IMR-90 (cell line): ENCODE measurements around the gene SAMD9. TPM values are rescaled to one million over a fixed set of nuclear protein-coding genes. Genes with fewer than 3 reads are reported as not detected.

Experiments used
- ATAC-seq: fragments of 200-7000 bp; cut with Tn5 transposase; 2 replicates; pipeline ENCODE4 v1.9.1; 2020; ENCODE audit warnings: low read depth, mild to moderate bottlenecking, moderate library complexity
- BruUV-seq: library from RNA; stranded (reverse); fragments of 400-500 nt; replicated peaks from 2 replicates; lab custom pipeline; 2021; lab: Mats Ljungman, UMichigan
- CTCF ChIA-PET: fragments of 300-600 bp; formaldehyde crosslinking; extraction: SDS; loops from one replicate; lab custom pipeline; 2021; ENCODE audit warnings: antibody characterized with exemption; lab: Yijun Ruan, JAX
- POLR2A ChIA-PET: fragments of 300-600 bp; sonication (Branson Sonifier 250); formaldehyde crosslinking; loops from one replicate; lab custom pipeline; 2022; ENCODE audit warnings: antibody characterized with exemption; ENCODE audit not compliant: unreplicated experiment; lab: Charles Lee
- DNase-seq: peaks from one replicate; pipeline ENCODE4 v3.0.0; 2013
- H2AFZ ChIP-seq: replicated peaks from 2 replicates; pipeline ENCODE3; 2013; ENCODE audit warnings: low read length, mild to moderate bottlenecking; ENCODE audit not compliant: poor library complexity
- H2AK5ac ChIP-seq: 2 replicates; pipeline ENCODE4 v1.6.1; 2013; ENCODE audit warnings: low read depth, low read length, inconsistent platforms
- H2AK9ac ChIP-seq: replicated peaks from 2 replicates; pipeline ENCODE3; 2013; ENCODE audit warnings: mild to moderate bottlenecking, low read depth, low read length, moderate library complexity; ENCODE audit not compliant: poor library complexity
- H2BK120ac ChIP-seq: 2 replicates; pipeline ENCODE4 v1.6.1; 2013; ENCODE audit warnings: low read depth, low read length, inconsistent platforms
- H2BK15ac ChIP-seq: 3 replicates; pipeline ENCODE4 v1.6.1; 2013; ENCODE audit warnings: low read depth, low read length, inconsistent platforms
- H2BK20ac ChIP-seq: 2 replicates; pipeline ENCODE4 v1.6.1; 2013; ENCODE audit warnings: low read depth, mild to moderate bottlenecking, inconsistent platforms, low read length, moderate library complexity
- H2BK5ac ChIP-seq: 2 replicates; pipeline ENCODE4 v1.6.1; 2013; ENCODE audit warnings: mild to moderate bottlenecking, low read depth, low read length, inconsistent platforms; ENCODE audit not compliant: poor library complexity, severe bottlenecking
- H3K14ac ChIP-seq: replicated peaks from 2 replicates; pipeline ENCODE4 v1.6.1; 2013; ENCODE audit warnings: low read depth, low read length, inconsistent platforms
- H3K18ac ChIP-seq: 2 replicates; pipeline ENCODE4 v1.6.1; 2013; ENCODE audit warnings: low read depth, low read length, control low read depth
- H3K23ac ChIP-seq: 2 replicates; pipeline ENCODE4 v1.6.1; 2013; ENCODE audit warnings: low read depth, low read length, inconsistent platforms
- H3K27ac ChIP-seq: 2 replicates; pipeline ENCODE4 v1.5.1; 2013; ENCODE audit warnings: mild to moderate bottlenecking, control low read depth, low read length; ENCODE audit not compliant: insufficient read depth
- H3K27me3 ChIP-seq: 2 replicates; pipeline ENCODE4 v1.6.1; 2013; ENCODE audit warnings: low read length; ENCODE audit not compliant: control insufficient read depth, insufficient read depth
- H3K36me3 ChIP-seq: 2 replicates; pipeline ENCODE4 v1.6.1; 2013; ENCODE audit warnings: low read length, mixed read lengths; ENCODE audit not compliant: control insufficient read depth, insufficient read depth
- H3K4ac ChIP-seq: 2 replicates; pipeline ENCODE4 v1.6.1; 2013; ENCODE audit warnings: low read depth, low read length, inconsistent platforms
- H3K4me1 ChIP-seq: 2 replicates; pipeline ENCODE4 v1.6.1; 2013; ENCODE audit warnings: low read length, mixed read lengths; ENCODE audit not compliant: control insufficient read depth, insufficient read depth
- H3K4me2 ChIP-seq: 2 replicates; pipeline ENCODE4 v1.6.1; 2013; ENCODE audit warnings: low read depth, mild to moderate bottlenecking, control low read depth, low read length, moderate library complexity
- H3K4me3 ChIP-seq: 2 replicates; pipeline ENCODE4 v1.5.1; 2013; ENCODE audit warnings: low read depth, mild to moderate bottlenecking, control low read depth, low read length, moderate library complexity; ENCODE audit not compliant: insufficient read depth
- H3K56ac ChIP-seq: 2 replicates; pipeline ENCODE4 v1.6.1; 2013; ENCODE audit warnings: low read length, inconsistent platforms; ENCODE audit not compliant: insufficient read depth; ENCODE audit errors: extremely low read depth
- H3K79me1 ChIP-seq, 2 experiments: 2 replicates each; pipeline ENCODE4 v1.6.1; 2013; ENCODE audit warnings: low read length in 2 of 2, inconsistent platforms in 1 of 2, low read depth in 1 of 2
- H3K9ac ChIP-seq: 2 replicates; pipeline ENCODE4 v1.6.1; 2013; ENCODE audit warnings: low read depth, low read length, control low read depth
- H3K9me1 ChIP-seq: 2 replicates; pipeline ENCODE4 v1.6.1; 2013; ENCODE audit warnings: low read length, inconsistent platforms; ENCODE audit not compliant: insufficient read depth
- H3K9me3 ChIP-seq: 2 replicates; pipeline ENCODE4 v1.6.1; 2013; ENCODE audit warnings: low read length; ENCODE audit not compliant: control insufficient read depth, insufficient read depth
- H4K20me1 ChIP-seq: 2 replicates; pipeline ENCODE4 v1.6.1; 2013; ENCODE audit warnings: low read length, inconsistent platforms; ENCODE audit not compliant: insufficient read depth
- H4K5ac ChIP-seq: 2 replicates; pipeline ENCODE4 v1.6.1; 2013; ENCODE audit warnings: mild to moderate bottlenecking, low read depth, low read length, control low read depth
- H4K8ac ChIP-seq, 2 experiments: 2 replicates each; pipeline ENCODE4 v1.6.1; 2013; ENCODE audit warnings: low read depth in 2 of 2, low read length in 2 of 2, control low read depth in 1 of 2, inconsistent platforms in 1 of 2
- H4K91ac ChIP-seq: 2 replicates; pipeline ENCODE4 v1.6.1; 2013; ENCODE audit warnings: low read depth, low read length, inconsistent platforms; ENCODE audit not compliant: insufficient read depth
- BHLHE40 ChIP-seq: fragments of 150-350 bp; IDR thresholded peaks from 2 replicates; pipeline ENCODE4 v1.6.1; 2016; ENCODE audit warnings: mild to moderate bottlenecking, low read depth, low read length
- MAFK ChIP-seq: IDR thresholded peaks from 2 replicates; pipeline ENCODE4 v1.6.1; 2012; ENCODE audit warnings: low read depth, low read length, improper control_type of control experiment
- MAZ ChIP-seq: IDR thresholded peaks from 2 replicates; pipeline ENCODE4 v1.6.1; 2012; ENCODE audit warnings: low read depth, mild to moderate bottlenecking, low read length, improper control_type of control experiment, moderate library complexity, borderline replicate concordance
- NFE2L2 ChIP-seq: fragments of 150-350 bp; IDR thresholded peaks from 2 replicates; pipeline ENCODE4 v1.6.1; 2016; ENCODE audit warnings: low read depth, mild to moderate bottlenecking, low read length
- POLR2A ChIP-seq: IDR thresholded peaks from 2 replicates; pipeline ENCODE4 v1.6.1; 2012; ENCODE audit warnings: mild to moderate bottlenecking, low read depth, low read length
- RCOR1 ChIP-seq: IDR thresholded peaks from 2 replicates; pipeline ENCODE4 v1.6.1; 2012; ENCODE audit warnings: mild to moderate bottlenecking, low read length, improper control_type of control experiment; ENCODE audit not compliant: insufficient replicate concordance
- RFX5 ChIP-seq: IDR thresholded peaks from 2 replicates; pipeline ENCODE4 v1.8.0; 2012; ENCODE audit warnings: low read depth, mild to moderate bottlenecking, low read length, moderate library complexity
- SMC3 ChIP-seq: fragments of 150-350 bp; IDR thresholded peaks from 2 replicates; pipeline ENCODE4 v1.6.1; 2016; ENCODE audit warnings: low read depth, mild to moderate bottlenecking, antibody characterized with exemption, low read length, moderate library complexity
- WGBS, 2 experiments: methylation state at CpG; one replicate each; pipeline versions ENCODE4 v1.1.5 to v1.1.7; 2013; ENCODE audit warnings: missing lambda C conversion rate in 2 of 2; ENCODE audit not compliant: insufficient read length in 1 of 2; ENCODE audit errors: extremely low coverage in 2 of 2; 5-methylcytosine and 5-hydroxymethylcytosine counted together
- dilution Hi-C: fragments of 300-500 bp; cut with HindIII; formaldehyde crosslinking; loops from one replicate; pipeline ENCODE4 v1.14.3; 2018; ENCODE audit warnings: low sequenced_read_pairs; ENCODE audit not compliant: unreplicated experiment
- in situ Hi-C: fragments of 300-500 bp; cut with MboI; formaldehyde crosslinking; loops from 3 replicates; pipeline ENCODE4 v1.14.3; 2019; ENCODE audit warnings: low sequenced_read_pairs, inconsistent platforms, mixed read lengths
- intact Hi-C: fragments of 100-400 bp; cut with micrococcal nuclease; formaldehyde crosslinking; loops from 2 replicates; pipeline ENCODE4 v1.10.0; 2022
- polyA plus RNA-seq, 3 experiments: library from polyadenylated mRNA; depleted of rRNA; stranded (reverse); fragments of >200 nt; gene quantifications; 2 replicates each; pipeline ENCODE4 v1.2.3, GENCODE V29; 2012; ENCODE audit warnings: low replicate concordance in 1 of 3
- total RNA-seq: library from RNA; depleted of rRNA; stranded (reverse); fragments of >200 nt; gene quantifications from 2 replicates; pipeline ENCODE4 v1.2.3, GENCODE V29; 2012
- TF ChIP-seq, protein P1 (sequence below): fragments of 150-350 bp; IDR thresholded peaks from 2 replicates; pipeline ENCODE4 v1.6.1; 2016; ENCODE audit warnings: low read depth, mild to moderate bottlenecking, low read length, moderate library complexity, borderline replicate concordance

The SAMD9 gene
- total and polyA plus RNA-seq, 2 of the 4 experiments (the other 2 are of a cell fraction): 1.9 to 9.5 TPM

DNA sequence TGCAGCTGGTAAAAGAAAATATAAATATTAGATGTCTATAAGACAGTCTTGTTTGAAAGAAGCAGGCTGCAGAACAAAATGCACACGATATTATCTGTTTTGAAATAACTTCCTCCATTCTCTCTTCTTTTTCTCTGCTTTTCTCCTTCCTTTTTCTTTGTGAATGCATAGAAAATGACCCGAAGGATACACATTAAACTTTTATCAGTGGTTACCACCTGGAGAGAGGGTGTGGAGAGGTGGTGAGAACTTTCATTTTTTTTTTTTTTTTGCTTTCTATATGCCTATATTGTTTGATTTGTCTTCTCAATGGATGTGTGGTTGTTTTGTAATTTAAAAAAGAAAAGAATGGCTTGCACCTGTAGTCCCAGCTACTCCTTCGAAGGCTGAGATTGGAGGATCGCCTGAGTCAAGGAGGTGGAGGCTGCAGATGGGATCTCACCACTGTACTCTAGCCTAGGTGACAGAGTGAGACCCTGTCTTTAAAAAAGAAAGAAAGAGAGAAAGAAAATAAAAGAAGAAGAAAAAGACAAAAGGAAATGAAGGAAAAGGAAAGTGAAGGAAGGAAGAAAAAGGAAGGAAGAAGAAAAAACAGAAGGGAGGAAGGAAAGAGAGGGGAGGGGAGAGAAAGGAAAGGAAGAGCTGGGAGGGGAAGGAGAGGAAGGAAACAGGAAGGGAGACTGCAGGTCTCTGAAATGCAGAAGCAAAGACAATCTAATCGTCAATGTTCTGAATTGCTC lies 64.4 kb downstream of the SAMD9 start:
- H4K5ac ChIP-seq: no peak overlapping the region
- H2BK5ac ChIP-seq: peak overlapping the region; percentile 30
- H3K27ac ChIP-seq: no peak overlapping the region
- peak overlapping the region; percentile 25; the same call in 1 of the 2 replicates for H3K14ac ChIP-seq
- peak overlapping the region; percentile 63; the same call in 1 of the 3 replicates for H2BK15ac ChIP-seq
- WGBS, 2 experiments: 93% methylated on average over 3 of the region's 5 CpGs; no CpG with 5 or more reads in 1 of the 2 experiments
- dilution Hi-C loops (no loop called here), in situ Hi-C loops (loop anchor here (5.0 kb wide), 3 partner anchors 221 to 431 kb away; no protein-coding TSS in a partner anchor), intact Hi-C loops (loop anchor here (2.0 to 10.0 kb wide), 2 partner anchors 41 to 149 kb away; no protein-coding TSS in a partner anchor)
- H3K9me1 ChIP-seq: peaks cover 2% of the 10 kb centered on the region; the same call in 1 of the 2 replicates
- no peaks in the 10 kb centered on the region; the same call in 1 of the 2 replicates for H3K27me3 ChIP-seq
- H4K8ac ChIP-seq: peak overlapping the region in 1 of 2 experiments; percentile 61; a peak in 1 of 4 replicates
- H3K9ac ChIP-seq: no peak overlapping the region
- H3K4me3 ChIP-seq: no peak overlapping the region
- no TSS peak for BruUV-seq
- no peaks in the 10 kb centered on the region for H3K4me1 ChIP-seq
- H2BK20ac ChIP-seq: peak overlapping the region; percentile 75; the same call in 1 of the 2 replicates
- ChIA-PET CTCF (no interaction called here), POLR2A (no interaction called here)
- no peak overlapping the region for H4K91ac ChIP-seq
- peak overlapping the region; percentile 56; the same call in 1 of the 2 replicates for H2BK120ac ChIP-seq
- H3K56ac ChIP-seq: no peak overlapping the region
- no peak for ATAC-seq
- no peak overlapping the region for H2AK9ac ChIP-seq
- TF ChIP-seq RCOR1 (no peak), NFE2L2 (no peak), BHLHE40 (no peak), SMC3 (no peak), POLR2A (no peak), MAFK (no peak), MAZ (no peak), RFX5 (no peak)
- TF ChIP-seq, protein P1, sequence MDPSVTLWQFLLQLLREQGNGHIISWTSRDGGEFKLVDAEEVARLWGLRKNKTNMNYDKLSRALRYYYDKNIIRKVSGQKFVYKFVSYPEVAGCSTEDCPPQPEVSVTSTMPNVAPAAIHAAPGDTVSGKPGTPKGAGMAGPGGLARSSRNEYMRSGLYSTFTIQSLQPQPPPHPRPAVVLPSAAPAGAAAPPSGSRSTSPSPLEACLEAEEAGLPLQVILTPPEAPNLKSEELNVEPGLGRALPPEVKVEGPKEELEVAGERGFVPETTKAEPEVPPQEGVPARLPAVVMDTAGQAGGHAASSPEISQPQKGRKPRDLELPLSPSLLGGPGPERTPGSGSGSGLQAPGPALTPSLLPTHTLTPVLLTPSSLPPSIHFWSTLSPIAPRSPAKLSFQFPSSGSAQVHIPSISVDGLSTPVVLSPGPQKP: no peak
- H3K4me2 ChIP-seq: no peak overlapping the region
- H3K4ac ChIP-seq: peak overlapping the region; percentile 58
- no peak overlapping the region; the same call in 1 of the 2 replicates for H3K18ac ChIP-seq
- no peak for DNase-seq
- peaks cover 0 to 4% of the 10 kb centered on the region in 2 experiments; a peak in 2 of 4 replicates for H3K79me1 ChIP-seq
- no peak overlapping the region for H2AFZ ChIP-seq
- H3K36me3 ChIP-seq: no peaks in the 10 kb centered on the region
- H3K9me3 ChIP-seq: no peaks in the 10 kb centered on the region
- no peaks in the 10 kb centered on the region for H4K20me1 ChIP-seq
- H2AK5ac ChIP-seq: peak overlapping the region; percentile 71
- peak overlapping the region; percentile 24; the same call in 1 of the 2 replicates for H3K23ac ChIP-seq
